CD4-positive, alpha-beta T cell treated with Interleukin-15 for 1 hour (primary cell): ENCODE results near the gene KLHL5.
"Not testable (repeated sequence)": the region's sequence is repeated elsewhere in the genome, so short reads cannot be mapped to it uniquely, and the experiment has no call there.

Experiments
- DNase-seq: peaks from one replicate; pipeline ENCODE4 v3.0.0-alpha.2; 2020

KLHL5 gene

DNA sequence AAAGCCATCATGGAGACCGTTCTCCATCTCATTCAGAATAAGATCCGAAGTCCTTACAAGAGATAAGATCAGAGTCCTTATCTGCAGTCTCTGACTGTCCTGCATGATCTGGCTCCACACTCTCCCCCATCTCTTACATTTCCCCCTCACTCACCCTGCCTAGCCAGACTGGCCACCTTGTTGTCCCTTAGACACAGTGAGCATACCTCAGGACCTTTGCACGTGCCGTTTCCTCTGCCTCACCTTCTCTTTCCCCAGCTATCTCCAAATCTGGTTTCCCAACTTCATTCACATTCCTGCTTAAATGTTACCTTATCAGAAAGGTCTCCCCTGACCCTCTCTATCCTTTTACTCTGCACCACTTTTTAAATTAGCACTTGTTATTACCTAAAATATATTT lies 44.0 kb downstream of the KLHL5 start:
- no peak for DNase-seq

DNA sequence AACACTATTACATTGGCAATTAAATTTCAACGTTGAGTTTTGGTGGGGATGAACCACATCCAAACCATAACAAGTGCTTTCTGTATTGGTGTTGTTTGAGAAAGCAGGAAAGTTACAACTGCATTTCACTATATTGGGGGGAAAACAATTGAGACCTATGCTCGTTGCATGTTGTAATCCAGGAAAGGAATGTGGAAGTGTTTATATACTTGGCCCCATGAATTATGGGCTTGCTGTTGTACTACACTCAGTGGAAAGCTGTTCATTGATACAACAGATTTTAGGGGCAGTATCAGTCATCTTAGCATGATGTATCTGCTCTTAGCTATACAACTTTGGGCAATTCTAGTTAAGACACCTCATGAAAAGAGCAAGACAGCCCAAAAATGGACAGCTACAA lies 52.4 kb downstream of the KLHL5 start:
- no peak for DNase-seq

GRCh38 chr4:39118034-39118658 lies 56.1 kb downstream of the KLHL5 start:
- DNase-seq, result no peak

DNA sequence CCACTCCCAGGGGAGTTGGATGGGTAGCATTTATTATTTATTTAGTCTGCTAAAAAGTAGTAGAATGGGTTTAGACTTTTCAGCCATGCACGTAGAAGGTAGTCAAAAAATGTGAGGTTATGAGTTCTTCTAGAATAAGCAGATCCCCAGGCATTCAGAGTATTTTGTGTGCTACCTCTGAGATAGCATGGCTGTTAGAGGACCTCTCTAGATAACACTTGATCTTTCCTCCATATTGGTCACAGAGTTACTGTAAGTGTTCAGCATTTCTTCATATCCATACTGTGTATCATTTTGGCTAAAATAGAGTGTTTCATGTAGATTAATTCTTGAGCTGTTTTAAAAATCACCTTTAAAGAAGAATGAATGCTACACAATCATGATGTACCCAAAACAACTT lies 58.4 kb downstream of the KLHL5 start:
- no peak for DNase-seq

DNA sequence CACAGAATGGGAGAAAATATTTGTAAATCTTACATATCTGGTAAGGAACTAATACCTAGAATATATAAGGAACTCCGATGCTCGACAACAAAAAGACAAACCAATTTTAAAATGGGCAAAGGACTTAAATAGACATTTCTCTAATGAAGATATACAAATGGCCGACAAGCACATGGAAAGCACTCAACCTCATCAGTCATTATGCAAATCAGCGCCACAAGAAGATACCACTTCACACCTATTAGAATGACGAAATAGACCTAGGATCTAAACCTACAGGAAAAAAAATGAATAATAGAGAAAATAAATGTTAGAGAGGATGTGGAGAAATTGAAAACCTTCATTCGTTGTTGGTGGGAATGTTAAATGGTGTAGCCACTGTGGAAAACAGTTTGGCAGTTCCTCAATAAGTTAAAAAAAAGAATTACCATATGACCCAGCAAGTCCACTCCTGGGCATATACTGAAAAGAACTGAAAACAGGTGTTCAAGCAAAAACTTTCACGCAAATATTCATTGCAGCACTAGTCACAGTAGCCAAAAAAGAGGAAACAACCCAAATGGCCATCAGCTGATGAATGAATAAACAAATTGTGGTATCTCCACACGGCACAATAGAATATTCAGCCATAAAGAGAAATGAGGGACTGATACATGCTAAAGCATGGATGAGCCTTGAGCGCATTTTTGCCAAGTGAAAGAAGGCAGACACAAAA lies 63.0 kb downstream of the KLHL5 start:
- no peak for DNase-seq

GRCh38 chr4:39125600-39125985 lies 63.6 kb downstream of the KLHL5 start:
- DNase-seq, result no peak

- DNase-seq, result no peak
Measured at GRCh38 chr4:39126256-39127095, 64.4 kb downstream of the KLHL5 start.

DNA sequence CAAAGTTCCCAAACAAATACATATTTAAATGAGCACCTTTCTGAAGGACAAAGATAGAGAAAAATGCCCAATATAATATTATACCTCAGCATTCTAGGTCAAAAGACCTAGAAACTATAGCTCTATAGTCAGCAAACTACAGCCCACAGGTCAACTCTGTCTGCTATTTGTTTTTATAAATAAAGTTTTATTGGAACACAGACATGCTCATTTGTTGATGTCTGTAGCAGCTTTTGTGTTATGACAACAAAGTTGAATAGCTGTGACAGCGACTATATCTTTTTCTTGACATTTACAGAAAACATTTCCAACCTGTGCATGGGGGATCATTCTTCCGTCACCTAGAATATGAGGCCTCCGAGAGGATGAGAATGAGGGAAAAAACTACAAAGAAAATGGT lies 71.6 kb downstream of the KLHL5 start:
- no peak for DNase-seq

DNA sequence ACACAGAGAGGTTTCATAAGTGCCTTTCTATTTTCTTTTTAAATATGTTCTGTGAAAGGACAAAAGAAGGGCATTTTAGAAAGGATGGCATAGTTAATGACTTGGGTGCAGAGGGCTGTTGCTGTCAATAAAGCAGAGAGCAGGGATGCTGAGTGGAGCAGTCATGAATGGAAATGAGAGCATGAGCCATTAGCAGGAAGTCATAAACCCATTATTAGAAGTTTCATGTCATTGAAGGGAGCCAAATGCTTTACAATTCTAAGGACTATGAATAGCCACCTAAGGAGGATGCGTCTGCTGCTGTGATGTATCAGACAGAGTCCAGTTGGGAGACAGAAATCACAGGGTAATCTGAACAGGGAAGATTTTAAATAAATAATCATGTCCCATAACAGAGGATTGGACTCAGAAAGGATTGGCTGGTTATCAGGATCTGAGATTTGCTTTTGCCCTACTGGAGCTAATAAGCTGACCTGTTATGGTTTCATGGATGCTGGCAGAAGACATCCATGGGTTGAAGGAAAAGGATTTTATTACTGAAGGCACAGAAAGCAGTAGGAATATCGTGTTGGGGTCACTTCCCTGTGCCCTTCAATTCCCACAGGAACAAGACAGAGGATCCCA lies 72.8 kb downstream of the KLHL5 start:
- DNase-seq, result no peak

DNA sequence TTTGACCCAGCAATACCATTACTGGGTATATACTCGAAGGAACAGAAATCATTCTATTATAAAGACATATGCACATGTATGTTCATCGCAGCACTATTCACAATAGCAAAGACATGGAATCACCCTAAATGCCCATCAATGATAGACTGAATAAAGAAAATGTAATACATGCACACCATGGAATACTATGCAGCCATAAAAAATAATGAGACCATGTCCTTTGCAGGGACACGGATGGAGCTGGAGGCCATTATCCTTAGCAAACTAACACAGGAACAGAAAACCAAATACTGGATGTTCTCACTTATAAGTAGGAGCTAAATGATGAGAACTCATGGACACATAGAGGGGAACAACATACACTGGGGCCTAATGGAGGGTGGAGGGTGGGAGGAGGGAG lies 76.2 kb downstream of the KLHL5 start:
- DNase-seq, result not testable (repeated sequence)

DNA sequence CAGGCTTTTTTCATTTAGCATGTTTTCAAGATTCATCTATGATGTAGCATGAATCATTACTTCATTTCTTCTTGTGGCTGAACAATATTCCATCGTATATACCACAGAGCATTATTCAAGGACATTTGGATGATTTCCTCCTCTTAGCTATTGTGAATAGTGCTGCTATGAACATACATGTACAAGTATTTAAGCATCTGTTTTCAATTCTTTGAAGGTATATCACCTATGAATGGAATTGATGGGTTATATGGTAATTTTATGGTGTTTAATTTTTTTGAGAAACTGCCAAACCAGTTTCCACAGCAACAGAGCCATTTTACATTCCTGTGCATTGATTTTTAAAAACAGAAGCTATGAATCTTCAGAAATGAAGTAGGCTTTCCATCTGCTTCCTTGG lies 84.2 kb downstream of the KLHL5 start:
- no peak for DNase-seq

DNA sequence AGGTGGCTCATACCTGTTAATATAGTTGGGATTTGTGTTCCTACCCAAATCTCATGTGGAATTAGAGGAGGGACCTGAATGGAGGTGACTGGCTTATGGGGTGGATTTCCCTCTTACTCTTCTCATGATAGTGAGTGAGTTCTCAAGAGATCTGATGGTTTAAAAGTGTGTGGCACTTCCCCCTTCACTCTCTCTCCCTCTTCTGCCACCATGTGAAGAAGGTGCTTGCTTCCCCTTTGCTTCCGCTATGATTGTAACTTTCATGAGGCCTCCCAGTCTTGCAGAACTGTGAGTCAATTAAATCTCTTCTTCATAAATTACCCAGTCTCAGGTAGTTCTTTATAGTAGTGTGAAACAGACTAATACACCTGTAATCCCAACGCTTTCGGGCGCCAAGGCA lies 92.0 kb downstream of the KLHL5 start:
- DNase-seq, result no peak

DNA sequence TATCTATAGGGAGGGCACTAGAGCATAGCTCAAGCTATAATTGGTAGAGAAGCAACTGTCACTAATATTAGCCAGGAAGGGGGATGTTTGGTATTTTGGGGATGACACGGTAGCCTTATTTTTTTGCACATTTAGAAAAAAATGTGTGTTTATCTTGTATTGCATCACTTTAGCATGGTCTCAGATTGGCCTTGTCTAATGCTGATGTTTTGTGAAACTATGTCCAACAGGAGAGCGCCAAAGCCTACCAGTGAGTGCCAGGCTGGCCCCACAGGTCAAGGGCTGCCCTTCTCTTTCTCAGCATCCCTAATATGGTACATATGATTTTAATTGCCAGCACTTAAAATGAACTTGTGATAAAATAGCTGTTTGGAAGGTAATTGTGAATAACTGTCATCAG lies 95.5 kb downstream of the KLHL5 start:
- DNase-seq, result no peak

- no peak for DNase-seq
Measured at GRCh38 chr4:39166177-39166576, 104.1 kb downstream of the KLHL5 start.

- DNase-seq, result no peak
Measured at GRCh38 chr4:39166669-39167068, 104.6 kb downstream of the KLHL5 start.

DNA sequence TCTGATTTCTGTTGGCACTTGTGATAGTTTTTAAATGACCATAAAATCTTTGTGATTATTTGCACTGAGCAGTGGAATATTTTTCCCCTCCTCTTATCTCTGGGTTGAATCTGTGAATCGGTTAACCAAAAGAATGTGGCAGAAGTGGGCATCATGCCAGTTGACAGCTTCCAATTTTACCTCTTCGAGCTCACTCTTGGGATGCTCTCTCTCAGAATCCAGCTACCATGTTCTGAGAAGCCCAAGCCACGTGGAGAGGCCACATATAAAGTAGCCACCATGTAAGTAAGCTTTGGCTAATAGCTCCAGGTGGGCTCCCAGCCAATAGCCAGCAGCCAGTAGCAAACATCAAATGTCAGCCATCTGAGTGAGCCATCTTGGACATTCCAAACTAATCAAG lies 107.4 kb downstream of the KLHL5 start:
- DNase-seq, result no peak

DNA sequence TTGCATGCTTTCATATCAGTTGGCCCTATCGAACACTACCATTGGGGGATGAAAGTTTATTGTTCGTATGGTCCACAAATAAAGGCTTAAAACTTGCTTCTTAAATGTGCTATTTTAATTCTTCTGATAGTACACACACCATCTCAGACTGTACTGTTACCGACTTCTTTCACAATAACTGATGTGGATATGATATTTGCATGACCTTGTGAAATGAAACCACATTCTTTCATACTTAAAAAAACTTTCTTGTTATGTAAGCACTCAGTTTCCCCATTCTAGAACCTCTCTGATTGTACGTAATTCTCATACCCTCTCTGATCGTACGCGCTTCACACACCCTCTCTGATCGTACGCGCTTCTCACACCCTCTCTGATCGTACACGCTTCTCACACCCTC lies 108.3 kb downstream of the KLHL5 start:
- DNase-seq, result no peak
